Prostate gland (tissue), 2 donors: ENCODE data around the gene ROBO1.

Source experiments
- CTCF ChIP-seq, 4 experiments: fragments of 200-600 bp in 2 of 4; fragments of 450-650 bp in 2 of 4; sonication (generic) in 2 of 4; IDR thresholded peaks; 1 replicate in 3 of 4; 2 replicates in 1 of 4; pipeline ENCODE4 v1.5.1; 2016 to 2019; ENCODE audit warnings: antibody characterized with exemption in 4 of 4, mild to moderate bottlenecking in 2 of 4, moderate library complexity in 2 of 4
- POLR2A ChIP-seq: fragments of 450-650 bp; IDR thresholded peaks from one replicate; pipeline ENCODE4 v1.6.1; 2016; ENCODE audit warnings: antibody characterized with exemption, mild to moderate bottlenecking
- POLR2AphosphoS5 ChIP-seq: sonication (generic); formaldehyde crosslinking; IDR thresholded peaks from one replicate; pipeline ENCODE4 v1.6.1; 2017; ENCODE audit warnings: antibody characterized with exemption

GRCh38 chr3:78992830-78993229, 775.0 kb downstream of the ROBO1 start:
- TF ChIP-seq POLR2A: no peak
- TF ChIP-seq CTCF (IDR thresholded peaks at IDR 0.05): no peak
- TF ChIP-seq POLR2AphosphoS5: no peak
